NOMO-1 treated with DMSO at 0.1 percent for 48 hours (cell line): ENCODE results near the gene TTLL12.
A peak's percentile ranks its signal among the peaks of the same experiment; 100 is the strongest.
"Not testable (repeated sequence)": the region's sequence is repeated elsewhere in the genome, so short reads cannot be mapped to it uniquely, and the experiment has no call there.

ENCODE experiments used
- DNase-seq: peaks from one replicate; lab custom pipeline; 2025; ENCODE audit not compliant: unreplicated experiment; lab: John Stamatoyannopoulos, UW

Gene TTLL12

DNA sequence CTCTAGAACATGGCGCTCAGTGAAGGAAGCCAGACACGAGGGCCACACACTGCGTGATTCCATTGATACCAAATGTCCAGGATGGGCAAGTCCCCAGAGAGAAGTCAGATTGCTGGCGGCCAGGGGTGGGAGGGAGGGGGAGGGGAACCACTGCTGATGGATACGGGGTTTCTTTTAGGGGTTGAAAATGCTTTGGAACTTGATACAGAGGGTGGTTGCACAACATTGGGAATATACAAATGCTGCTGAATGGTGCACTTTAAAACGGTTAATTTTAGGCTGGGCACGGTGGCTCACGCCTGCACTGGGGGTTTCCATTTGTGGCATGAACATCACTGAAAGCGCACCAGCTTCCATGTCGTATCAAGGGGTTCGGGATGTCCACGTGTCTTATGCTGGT, 30.5 kb downstream of the TTLL12 start:
- DNase-seq, result no peak

DNA sequence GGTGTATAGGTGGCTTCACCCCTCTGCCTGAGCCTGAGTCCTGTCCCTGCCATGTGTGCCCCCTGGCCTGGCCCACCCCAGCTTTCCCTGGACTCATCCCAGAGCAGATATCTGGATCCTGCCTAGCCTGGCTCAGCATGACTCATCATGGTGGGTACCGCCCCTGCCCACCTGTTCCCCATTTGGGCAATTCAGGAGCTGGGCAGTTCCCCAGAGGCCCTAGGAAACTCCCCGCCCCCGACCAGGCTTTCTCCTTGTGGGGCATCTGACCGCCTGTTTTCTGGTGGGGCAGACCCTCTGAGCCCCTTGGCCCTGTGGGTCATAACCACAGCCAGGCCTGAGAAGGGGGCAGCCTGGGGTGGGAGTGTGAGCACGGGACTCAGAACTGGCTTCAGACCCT, 31.1 kb downstream of the TTLL12 start:
- no peak for DNase-seq

DNA sequence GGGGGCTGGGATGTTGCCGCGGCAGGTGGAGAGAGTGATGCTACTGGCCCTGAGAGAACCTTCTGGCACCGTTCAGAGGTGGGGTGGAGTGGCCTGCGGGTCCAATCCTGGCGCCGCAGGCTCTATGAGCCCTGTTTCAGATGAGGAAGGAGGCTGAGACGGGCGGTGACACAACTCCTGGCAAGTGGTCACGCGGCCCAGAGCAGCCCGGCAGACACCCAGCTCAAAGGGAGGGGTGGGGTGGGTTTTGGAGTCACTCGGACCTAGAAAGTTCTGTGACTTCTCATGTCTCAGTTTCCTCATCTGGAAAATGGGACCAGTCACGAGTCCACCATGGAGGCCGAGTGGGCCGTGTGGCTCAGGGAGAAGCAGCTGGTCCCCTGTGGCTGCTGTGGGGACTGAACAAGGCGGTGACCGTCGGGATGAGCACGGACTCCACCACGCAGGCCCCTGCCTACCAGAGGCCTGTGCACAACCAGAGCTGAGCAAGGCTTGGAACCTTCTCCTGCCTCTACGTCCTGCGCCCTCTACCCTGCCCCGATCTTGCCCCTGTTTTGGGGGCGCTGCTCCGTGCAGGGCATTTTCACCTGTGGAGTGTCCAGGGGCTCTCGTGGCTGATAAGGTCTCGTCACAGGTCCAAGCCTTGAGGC, 31.9 kb downstream of the TTLL12 start:
- peak; percentile 50 for DNase-seq

DNA sequence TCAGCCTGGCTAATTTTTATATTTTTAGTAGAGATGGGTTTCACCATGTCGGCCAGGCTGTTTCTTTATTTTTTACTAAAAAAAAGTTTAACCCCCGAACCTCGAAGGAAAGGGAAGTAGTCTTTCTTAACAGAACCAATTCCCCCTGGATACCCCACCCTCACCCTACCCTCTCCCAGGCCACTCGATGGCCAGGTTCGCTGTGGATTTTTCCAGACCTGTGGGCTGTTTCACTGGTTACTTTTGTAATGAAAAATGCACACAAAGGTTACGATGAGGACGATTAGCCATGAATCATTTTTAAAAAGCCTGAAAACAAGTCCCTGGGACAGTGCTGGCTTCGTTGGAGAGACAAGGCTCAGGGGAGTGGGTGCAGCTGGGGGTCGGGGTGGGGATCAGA, 33.0 kb downstream of the TTLL12 start:
- no peak for DNase-seq

DNA sequence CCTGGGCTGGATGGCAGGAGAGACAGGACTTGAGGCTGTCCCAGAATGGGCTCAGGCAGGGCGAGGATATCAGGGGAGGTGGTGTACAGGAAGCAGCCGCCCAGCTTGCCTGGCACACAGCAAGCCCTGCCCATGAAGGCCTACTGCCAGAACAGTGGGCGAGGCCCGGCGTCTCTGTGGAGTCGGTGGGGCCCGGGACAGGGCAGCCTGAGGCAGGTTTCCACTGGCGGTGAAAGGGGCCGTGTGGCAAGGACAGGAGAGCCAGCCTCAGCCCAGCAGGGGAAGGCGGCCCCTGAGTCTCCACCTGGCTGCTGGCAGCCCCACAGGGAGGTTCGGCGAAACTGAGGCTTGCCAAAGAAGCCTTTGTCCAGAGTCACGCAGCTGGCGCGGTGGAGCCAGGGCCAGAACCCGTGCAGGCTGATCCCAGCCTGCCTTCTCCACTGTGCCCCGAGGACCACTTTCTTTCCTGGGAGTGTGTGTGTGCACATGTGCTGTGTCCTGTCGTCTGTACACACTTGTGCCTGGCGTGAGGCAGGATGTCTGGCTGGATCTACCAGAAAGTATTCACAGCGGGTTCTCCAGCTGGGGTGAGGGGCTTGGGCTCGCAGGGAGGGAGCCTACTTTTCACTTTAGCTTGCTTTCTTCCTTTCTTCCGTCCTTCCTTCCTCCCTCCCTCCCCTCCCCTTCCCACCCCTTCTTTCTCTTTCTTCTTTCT, 34.4 kb downstream of the TTLL12 start:
- DNase-seq, result peak; percentile 26

DNA sequence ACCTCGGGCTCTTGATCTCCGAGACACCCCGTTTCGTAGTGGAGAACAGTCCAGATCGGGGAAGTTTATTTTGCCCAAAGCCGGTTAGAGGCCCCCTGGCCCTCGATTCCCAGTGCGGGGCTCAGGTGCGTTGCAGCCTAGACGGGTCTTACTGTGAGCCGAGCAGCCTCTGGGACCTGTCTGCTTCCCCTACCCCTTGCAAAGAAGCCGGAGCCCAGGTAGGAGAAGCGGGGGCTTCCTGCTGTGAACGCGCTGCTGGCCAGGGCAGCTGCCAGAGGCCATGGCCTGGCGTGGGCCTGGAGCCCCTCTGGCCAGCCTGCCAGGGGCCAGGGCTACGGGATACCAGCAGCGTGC, 35.0 kb downstream of the TTLL12 start:
- DNase-seq, result no peak

DNA sequence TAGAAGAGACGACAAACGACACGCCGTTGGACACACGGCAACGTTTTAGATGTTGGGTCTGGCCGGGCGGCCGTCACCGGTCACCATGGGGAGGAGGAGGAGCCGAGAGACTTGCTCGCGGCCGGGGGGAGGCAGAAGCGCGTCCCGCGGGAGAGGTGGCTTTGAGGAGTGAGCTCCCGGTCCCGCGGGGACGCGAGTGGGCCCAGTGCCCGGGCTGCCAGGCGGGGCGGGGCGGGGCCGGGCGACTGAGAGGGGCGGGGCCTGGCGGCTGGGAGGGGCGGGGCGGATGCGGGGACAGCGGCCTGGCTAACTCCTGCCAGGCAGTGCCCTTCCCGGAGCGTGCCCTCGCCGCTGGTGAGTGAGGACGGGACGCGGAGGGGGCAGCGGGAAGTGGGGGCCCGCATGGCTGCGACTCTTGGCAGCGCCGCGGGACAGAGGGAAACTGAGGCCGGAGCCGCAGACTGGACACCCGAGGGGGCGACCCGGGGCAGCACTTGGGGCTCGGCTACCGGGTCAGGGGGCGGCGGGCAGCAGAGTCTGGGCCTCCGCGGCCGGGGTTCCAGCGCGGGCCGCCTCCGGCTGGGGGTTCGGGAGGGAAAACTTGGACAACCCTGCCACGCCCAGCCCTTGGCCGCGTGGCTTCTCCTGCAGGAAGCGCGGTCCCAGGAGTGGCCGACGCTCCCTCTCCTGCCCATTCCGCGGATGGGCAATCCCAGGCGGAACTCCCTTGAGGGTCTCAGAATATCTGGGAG, 35.5 kb downstream of the TTLL12 start, which contains the start of gene TSPO:
Gene TSPO (plus strand): TSS at position 309 of the 752 bp plus-strand sequence. CDS start 7,680 bp downstream, outside the sequence.
- DNase-seq, result peak; percentile 11

DNA sequence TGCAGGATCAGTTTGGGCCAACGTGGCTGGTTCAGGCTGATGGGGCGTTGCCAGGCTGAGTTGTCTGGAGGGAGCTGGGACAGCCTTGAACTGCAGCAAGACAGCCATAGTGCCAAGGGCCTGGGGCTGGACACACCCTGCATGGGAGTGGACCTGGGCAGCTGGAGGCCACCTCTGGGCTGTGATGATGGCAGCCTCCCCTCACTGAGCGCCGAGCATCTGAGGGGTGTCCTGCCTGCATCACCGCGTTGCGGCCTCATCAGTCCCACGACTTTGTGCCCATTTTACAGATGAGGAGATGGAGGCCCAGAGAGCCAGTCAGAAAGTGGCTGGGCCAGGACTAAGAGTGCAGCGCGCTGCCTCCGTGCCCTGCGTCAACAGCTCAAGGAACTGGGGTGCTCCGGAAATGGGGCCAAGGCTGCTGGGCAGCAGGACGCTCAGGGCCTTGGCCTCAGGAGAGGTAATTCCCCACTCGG, 36.2 kb downstream of the TTLL12 start:
- DNase-seq, result no peak

DNA sequence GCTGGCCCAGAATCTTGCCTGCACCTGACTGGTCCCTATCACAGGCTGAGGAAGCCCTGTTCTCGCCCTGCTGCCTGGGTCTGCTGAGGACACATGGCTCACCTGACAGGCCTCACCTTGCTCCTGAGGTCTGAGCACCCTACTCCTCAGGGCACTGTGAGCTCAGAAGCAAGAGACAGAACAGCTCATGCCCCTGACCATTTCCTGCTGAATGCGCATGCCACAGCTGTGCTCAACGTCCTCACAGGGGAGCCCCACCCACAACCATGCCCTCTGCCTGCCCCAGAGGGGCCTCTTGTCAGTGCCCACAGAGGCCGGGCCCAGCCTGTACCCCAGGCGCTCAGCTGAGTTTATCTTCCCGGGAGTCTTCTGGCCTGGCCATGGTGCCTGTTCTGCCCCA, 38.4 kb downstream of the TTLL12 start:
- DNase-seq, result peak; percentile 33

DNA sequence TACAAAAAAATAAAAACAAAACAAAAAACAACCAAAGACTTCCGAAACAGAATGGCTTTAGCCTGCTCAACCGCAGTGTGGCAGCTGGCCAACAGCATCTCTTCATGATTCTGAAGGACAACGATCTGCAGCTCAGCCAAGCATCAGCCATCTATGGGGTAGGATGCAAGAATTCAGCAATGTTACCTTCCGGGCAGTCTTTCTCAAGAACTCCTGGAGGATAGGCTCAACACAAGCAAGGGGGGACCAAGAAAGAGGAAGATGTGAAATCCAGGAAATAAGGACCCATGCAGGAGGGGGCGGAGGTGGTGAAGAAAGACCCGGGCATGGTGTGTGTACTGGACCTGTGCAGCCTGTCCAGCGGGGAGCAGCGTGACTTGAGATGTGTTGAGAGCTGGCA, 39.1 kb downstream of the TTLL12 start:
- peak; percentile 51 for DNase-seq

DNA sequence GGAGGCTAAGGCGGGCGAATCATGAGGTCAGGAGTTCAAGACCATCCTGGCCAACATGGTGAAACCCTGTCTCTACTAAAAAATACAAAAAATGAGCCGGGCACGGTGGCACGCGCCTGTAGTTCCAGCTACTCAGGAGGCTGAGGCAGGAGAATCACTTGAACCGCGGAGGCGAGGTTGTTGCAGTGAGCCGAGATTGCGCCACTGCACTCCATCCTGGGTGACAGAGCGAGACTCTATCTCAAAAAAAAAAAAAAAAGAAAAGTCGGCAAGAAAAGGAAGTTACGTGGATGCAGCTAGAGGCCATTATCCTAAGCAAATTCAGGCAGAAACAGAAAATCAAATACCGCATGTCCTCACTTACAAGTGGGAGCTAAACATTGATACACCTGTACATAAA, 40.6 kb downstream of the TTLL12 start:
- DNase-seq, result peak; percentile 27

DNA sequence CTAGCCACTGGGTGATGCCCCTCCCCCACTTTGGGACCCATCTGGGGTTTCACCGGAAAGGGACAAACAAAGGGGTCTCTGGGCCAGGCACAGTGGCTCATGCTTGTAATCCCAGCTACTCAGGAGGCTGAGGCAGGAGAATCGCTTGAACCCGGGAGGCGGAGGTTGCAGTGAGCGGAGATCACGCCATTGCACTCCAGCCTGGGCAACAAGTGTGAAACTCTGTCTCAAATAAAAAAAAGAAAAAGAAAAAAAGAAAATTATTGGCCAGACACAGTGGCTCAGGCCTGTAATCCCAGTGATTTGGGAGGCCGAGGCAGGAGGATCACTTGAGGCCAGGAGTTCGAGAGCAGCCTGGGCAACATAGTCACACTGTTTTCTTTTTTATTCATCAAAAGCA, 41.6 kb downstream of the TTLL12 start:
- not testable (repeated sequence) for DNase-seq

DNA sequence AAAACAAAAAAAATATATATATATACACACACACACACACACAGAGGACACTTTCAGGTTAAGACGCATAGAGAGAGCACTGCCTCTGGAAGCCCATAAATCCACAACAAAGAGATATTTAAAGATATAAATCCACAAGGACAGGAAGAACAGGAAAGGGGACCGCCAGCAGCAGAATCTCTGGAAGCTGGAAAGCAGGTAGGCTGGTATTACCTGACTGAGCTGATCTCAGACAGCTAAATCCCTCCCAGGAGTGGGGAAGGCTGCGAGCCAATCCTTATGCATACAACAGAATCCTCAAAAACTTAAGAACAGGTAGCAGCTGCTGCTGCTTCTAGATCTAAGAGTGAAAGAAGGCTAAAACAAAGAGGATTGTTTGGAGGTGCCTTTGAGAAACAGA, 42.0 kb downstream of the TTLL12 start:
- no peak for DNase-seq

DNA sequence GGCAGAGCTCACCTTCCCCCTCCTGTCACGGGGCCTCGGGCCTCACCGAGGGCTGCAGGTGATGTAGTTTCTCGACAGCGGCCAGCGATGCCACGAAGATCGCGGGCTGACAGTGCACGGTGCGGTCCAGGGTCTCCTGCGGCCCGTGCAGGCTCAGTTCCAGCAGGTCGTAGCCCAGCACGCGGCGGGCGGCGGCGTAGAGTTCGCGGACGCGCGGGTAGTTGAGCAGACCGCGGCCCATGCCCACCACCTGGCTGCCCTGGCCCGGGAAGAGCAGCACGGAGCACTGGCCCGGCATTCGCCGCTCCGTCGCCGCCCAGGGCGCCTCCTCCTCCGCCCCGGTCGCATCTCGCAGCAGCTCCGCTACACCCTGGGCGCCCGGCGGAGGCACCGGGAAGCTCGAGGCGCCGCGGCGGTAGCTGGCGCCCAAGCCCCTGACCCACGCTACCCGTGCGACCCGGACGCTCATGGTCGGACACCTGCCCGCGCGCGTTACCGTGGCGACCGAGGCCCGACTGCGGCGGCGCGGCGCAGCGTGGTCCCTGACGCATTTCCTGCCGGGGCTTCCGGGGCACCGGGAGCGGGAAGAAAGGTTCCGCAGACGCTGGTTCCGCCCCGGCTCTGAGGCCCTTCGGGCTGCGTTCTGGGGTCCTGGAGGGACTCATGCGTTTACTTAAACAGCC, 43.9 kb downstream of the TTLL12 start, which contains the start of gene MCAT:
Gene MCAT (minus strand): TSS at position 519 of the 683 bp plus-strand sequence. CDS start 50 bp downstream, at position 469.
- DNase-seq, result peak; percentile 74

DNA sequence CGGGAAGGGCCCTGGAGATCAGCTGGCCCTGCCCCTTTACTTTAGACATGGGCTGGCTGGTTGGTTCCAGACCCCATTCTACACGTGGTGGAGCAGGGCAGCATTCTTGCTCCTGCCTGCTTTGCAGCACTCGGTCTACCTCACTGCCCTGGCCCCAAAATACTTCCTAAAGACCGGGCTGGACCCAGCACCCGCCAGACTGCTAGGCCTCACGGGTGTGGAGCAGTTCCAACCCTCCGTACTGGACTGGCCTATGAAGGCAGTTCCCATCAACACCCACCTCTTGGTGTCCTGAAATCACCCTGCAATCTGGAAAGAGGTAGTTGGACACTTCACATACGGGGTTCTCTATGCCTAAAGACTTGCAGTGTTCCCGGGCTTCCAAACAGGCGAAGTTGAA, 50.1 kb downstream of the TTLL12 start:
- DNase-seq, result no peak

DNA sequence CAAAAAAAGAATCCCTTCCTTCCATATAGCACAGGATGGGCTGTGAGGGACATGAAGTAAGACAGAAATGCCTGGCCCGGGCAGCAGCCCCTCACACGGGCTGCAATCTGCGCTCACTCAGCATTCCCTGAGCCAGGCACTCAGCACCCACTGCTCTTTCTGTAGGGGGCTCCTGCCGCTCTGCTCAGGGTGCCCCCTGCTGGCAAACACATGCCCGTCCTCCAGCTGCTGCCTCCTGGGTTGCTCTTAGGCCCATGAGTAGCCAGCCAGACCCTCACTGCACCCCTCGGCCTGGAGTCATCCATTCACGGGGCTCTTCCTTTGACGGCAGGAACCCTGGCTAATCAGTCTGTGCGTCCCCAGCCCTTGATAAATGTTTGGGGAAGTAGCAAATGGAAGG, 50.7 kb downstream of the TTLL12 start:
- DNase-seq, result peak; percentile 38

DNA sequence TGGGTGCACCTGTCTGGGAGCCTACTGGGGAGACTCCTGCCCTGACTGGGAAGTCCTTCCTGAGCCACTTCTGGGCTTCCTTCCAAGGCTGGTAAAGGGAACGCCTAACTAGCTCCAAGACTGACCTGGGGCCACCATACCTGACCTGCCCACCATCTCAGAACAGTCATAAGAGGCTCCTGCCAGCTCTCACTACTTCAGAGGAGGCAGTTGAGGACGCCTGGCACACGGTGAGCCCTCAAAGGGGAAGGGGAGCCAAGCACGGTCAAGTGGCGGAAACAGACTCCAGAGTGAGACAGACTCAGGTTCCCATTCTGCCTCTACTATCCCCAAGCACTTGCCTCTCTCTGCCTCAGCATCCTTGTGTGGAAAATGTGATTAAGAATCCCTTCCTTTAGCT, 51.4 kb downstream of the TTLL12 start:
- no peak for DNase-seq

DNA sequence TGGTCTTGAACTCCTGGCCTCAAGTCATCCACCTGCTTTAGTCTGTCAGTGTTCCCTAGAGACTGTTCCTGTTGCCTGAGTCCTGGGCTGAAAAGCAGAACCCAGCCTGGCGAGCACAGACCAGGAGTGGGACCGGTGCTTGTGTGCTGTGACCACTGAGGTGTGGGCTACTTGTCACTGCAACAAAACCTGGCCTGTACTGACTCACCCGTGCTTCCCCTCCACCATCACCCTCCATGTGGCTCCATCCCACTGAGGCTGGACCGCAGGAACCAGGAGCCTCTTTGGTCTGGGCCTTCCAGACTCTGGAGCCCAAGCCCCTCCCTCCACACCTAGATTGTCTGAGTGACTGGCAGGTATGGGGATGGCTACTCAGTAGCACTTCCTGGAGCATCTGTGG, 52.4 kb downstream of the TTLL12 start:
- no peak for DNase-seq

DNA sequence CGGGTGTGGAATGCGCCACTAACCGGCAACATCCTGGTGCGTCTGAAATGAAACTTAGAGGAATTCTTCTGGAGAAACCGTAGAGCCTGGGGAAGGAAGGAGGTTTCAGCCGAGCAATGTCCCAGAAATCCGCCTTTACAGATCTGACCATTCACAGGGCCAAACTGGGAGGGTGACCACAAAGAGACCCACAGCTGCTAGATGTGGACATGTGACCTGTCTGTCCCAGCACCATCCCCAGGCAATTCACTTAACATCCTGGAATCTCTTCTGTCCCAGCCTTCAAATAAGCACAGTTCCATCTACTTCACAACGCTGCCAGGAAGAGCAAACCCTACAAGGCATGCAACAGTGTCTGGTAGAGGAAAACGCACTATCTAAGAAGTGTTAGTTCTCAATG, 53.5 kb downstream of the TTLL12 start:
- no peak for DNase-seq

DNA sequence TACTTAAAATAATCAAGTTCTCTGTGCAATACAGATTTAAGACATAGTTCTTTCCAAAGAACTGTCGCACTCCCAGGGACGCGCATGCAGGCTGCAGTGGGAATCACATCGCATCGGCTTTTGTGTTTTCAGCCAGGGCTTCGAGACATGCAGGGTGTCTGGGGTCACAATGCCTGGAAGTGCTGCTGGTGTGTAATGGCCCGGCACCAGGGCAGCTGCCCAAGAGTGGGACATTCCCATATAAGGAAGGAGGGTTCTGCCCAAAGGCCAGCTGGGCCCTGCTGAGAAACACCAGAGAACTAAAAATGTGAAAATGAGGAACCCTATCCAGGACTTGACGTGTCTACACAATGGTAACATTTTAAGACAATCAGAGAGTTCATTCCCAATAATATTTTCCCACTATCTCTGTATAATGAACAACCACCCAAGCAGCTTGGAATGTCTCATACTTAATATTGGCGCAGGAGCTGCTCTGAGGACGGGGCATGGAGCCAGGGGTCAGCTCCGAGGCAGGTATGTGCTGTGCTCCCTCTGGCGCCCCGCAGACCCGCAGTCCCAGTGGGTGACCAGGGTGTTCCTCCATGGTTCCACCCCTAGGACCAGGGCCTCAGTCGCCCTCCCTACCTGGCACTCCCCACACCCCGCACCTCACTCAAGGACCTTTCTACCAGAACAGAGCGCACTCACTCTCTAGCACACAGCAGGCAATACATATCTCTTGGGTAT, 55.0 kb downstream of the TTLL12 start:
- DNase-seq, result no peak
